MCF 10A (cell line): ENCODE measurements around the gene MCUR1. TPM values are rescaled to one million over a fixed set of nuclear protein-coding genes. Genes with fewer than 3 reads are reported as not detected.
"Not testable (repeated sequence)": the region's sequence is repeated elsewhere in the genome, so short reads cannot be mapped to it uniquely, and the experiment has no call there.

Experiments
- BruUV-seq: library from RNA; stranded (reverse); fragments of 400-500 nt; replicated peaks from 2 replicates; lab custom pipeline; 2021; lab: Mats Ljungman, UMichigan
- CTCF ChIA-PET: fragments of 300-600 bp; sonication (Branson Sonifier 250); formaldehyde crosslinking; extraction: SDS; loops from one replicate; lab custom pipeline; 2021; ENCODE audit warnings: antibody characterized with exemption, inconsistent platforms; lab: Yijun Ruan, JAX
- POLR2A ChIA-PET: fragments of 300-600, 350-650 bp; sonication (Branson Sonifier 250); formaldehyde crosslinking; extraction: SDS; loops from one replicate; lab custom pipeline; 2020; ENCODE audit warnings: antibody characterized with exemption, inconsistent platforms; lab: Yijun Ruan, JAX
- DNase-seq: peaks from one replicate; pipeline ENCODE4 v3.0.0-alpha.2; 2018; ENCODE audit not compliant: unreplicated experiment
- H3K27ac Mint-ChIP-seq: one replicate; pipeline ENCODE4 v1.8.0; 2022; ENCODE audit warnings: mild to moderate bottlenecking, low read depth, mixed read lengths; ENCODE audit not compliant: unreplicated experiment
- H3K27me3 Mint-ChIP-seq: one replicate; pipeline ENCODE4 v1.8.0; 2022; ENCODE audit warnings: mixed read lengths; ENCODE audit not compliant: insufficient read depth, unreplicated experiment
- H3K36me3 Mint-ChIP-seq: one replicate; pipeline ENCODE4 v1.8.0; 2022; ENCODE audit warnings: mild to moderate bottlenecking, moderate library complexity, mixed read lengths; ENCODE audit not compliant: insufficient read depth, unreplicated experiment
- H3K4me1 Mint-ChIP-seq: one replicate; pipeline ENCODE4 v1.8.0; 2022; ENCODE audit warnings: mixed read lengths; ENCODE audit not compliant: insufficient read depth, unreplicated experiment
- H3K4me3 Mint-ChIP-seq: one replicate; pipeline ENCODE4 v1.8.0; 2022; ENCODE audit warnings: mild to moderate bottlenecking, moderate library complexity, mixed read lengths; ENCODE audit not compliant: unreplicated experiment
- H3K9me3 Mint-ChIP-seq: one replicate; pipeline ENCODE4 v1.8.0; 2022; ENCODE audit warnings: mixed read lengths; ENCODE audit not compliant: unreplicated experiment
- intact Hi-C: fragments of 100-400 bp; cut with micrococcal nuclease; formaldehyde crosslinking; loops from 2 replicates; pipeline ENCODE4 v1.14.1; 2022
- total RNA-seq: library from RNA; stranded (reverse); gene quantifications from 2 replicates; pipeline ENCODE4 v1.2.3, GENCODE V29; 2022
- TF ChIP-seq, protein P1 (sequence below): fragments of 200-600 bp; IDR thresholded peaks from one replicate; pipeline ENCODE4 v1.8.0; 2022; ENCODE audit warnings: antibody characterized with exemption, mild to moderate bottlenecking; ENCODE audit not compliant: unreplicated experiment

Gene MCUR1
- total RNA-seq, 1 experiment from 2014 or later = 30.4 TPM

- H3K36me3 Mint-ChIP-seq = no peaks in the 10 kb centered on the region
- ChIA-PET CTCF (no interaction called here), POLR2A (no interaction called here)
- H3K27ac Mint-ChIP-seq = no peak overlapping the region
- TF ChIP-seq, protein P1, sequence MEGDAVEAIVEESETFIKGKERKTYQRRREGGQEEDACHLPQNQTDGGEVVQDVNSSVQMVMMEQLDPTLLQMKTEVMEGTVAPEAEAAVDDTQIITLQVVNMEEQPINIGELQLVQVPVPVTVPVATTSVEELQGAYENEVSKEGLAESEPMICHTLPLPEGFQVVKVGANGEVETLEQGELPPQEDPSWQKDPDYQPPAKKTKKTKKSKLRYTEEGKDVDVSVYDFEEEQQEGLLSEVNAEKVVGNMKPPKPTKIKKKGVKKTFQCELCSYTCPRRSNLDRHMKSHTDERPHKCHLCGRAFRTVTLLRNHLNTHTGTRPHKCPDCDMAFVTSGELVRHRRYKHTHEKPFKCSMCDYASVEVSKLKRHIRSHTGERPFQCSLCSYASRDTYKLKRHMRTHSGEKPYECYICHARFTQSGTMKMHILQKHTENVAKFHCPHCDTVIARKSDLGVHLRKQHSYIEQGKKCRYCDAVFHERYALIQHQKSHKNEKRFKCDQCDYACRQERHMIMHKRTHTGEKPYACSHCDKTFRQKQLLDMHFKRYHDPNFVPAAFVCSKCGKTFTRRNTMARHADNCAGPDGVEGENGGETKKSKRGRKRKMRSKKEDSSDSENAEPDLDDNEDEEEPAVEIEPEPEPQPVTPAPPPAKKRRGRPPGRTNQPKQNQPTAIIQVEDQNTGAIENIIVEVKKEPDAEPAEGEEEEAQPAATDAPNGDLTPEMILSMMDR = no peak
- H3K4me1 Mint-ChIP-seq = no peaks in the 10 kb centered on the region
- no TSS peak for BruUV-seq
- intact Hi-C loops = no loop called here
- no peaks in the 10 kb centered on the region for H3K9me3 Mint-ChIP-seq
- no peak for DNase-seq
- H3K4me3 Mint-ChIP-seq = no peak overlapping the region
- peaks cover 28% of the 10 kb centered on the region for H3K27me3 Mint-ChIP-seq
Observed at GRCh38 chr6:13851330-13851729, 37.0 kb upstream of the MCUR1 start.

DNA sequence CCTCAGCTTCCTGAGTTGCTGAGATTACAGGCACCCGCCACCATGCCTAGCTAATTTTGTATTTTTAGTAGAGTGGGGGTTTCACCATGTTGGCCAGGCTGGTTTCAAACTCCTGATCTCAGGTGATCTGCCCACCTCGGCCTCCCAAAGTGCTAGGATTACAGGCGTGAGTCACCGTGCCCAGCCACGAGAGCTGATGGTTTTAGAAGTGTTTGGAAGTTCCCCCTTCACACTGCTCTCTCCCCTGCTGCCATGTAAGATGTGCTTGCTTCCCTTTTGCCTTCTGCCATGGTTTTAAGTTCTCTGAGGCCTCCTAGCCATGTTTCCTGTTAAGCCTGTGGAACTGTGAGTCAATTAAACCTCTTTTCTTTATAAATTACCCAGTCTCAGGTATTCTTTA lies 36.3 kb upstream of the MCUR1 start:
- intact Hi-C loops, CTCF ChIA-PET, H3K9me3 Mint-ChIP-seq, H3K4me3 Mint-ChIP-seq, H3K27ac Mint-ChIP-seq, DNase-seq, BruUV-seq, H3K4me1 Mint-ChIP-seq, H3K36me3 Mint-ChIP-seq: not testable (repeated sequence)
- POLR2A ChIA-PET = interaction anchor here (0.6 kb wide), 1 partner anchor 19 kb away, joined by 3 read pairs; no protein-coding TSS in a partner anchor
- H3K27me3 Mint-ChIP-seq = peaks cover 28% of the 10 kb centered on the region

DNA sequence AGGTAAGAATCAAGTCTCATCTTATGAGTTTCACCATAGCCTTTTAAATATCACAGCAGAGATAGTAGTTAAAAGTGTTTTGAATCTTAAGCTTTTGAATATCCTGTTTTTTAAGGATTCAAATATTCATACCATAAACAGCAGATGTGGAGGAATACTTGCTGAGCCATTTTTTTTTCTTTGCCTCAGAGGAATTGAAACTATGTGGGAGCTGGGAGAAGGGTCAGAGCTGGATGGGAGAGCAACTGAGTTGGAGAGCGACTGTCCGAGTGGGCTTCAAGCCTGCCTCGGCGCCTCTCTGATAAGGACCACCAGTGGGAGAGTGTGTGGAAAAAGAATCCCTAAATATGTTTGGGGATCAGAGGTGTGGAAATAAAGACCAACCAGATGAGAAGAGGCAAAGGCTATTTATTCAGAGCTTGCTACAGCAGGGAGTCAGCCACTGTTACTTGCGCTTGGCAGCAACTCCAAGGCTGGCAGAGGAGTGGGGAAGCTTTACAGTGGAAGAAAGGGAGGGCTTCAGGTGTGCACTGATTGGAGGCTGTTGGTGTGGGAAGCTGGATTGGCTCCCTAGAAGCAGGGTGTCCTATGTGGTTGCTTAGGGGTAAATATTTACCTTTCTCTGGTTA lies 34.3 kb upstream of the MCUR1 start:
- DNase-seq = no peak
- BruUV-seq = no TSS peak
- Mint-ChIP-seq H3K9me3 (no peaks in the 10 kb centered on the region), H3K27me3 (peaks cover 28% of the 10 kb centered on the region), H3K36me3 (no peaks in the 10 kb centered on the region), H3K4me3 (no peak overlapping the region), H3K4me1 (no peaks in the 10 kb centered on the region), H3K27ac (no peak overlapping the region)
- ChIA-PET CTCF (interaction anchor here (0.5 kb wide), 1 partner anchor 62 kb away, joined by 3 read pairs; no protein-coding TSS in a partner anchor), POLR2A (no interaction called here)
- TF ChIP-seq, protein P1 = no peak
- intact Hi-C loops = no loop called here

- POLR2A ChIA-PET = no interaction called here
- Mint-ChIP-seq H3K4me3 (no peak overlapping the region), H3K9me3 (no peaks in the 10 kb centered on the region), H3K27me3 (peaks cover 28% of the 10 kb centered on the region), H3K27ac (no peak overlapping the region), H3K4me1 (no peaks in the 10 kb centered on the region), H3K36me3 (no peaks in the 10 kb centered on the region)
- TF ChIP-seq, protein P1 = no peak
- no TSS peak for BruUV-seq
- intact Hi-C loops = no loop called here
- DNase-seq = no peak
- CTCF ChIA-PET = interaction anchor here (0.6 kb wide), 1 partner anchor 198 kb away, joined by 3 read pairs; no protein-coding TSS in a partner anchor
Observed at GRCh38 chr6:13847326-13848050, 33.1 kb upstream of the MCUR1 start.
